Stomach (tissue), 4 donors: ENCODE data around the gene TCP1.

Experiments used
- EP300 ChIP-seq: sonication (generic); formaldehyde crosslinking; IDR thresholded peaks from one replicate; pipeline ENCODE4 v1.6.1; 2017; ENCODE audit warnings: antibody characterized with exemption
- POLR2A ChIP-seq, 4 donors: fragments of 450-650 bp; IDR thresholded peaks; one replicate each; pipeline ENCODE4 v1.6.1; 2016; ENCODE audit warnings: antibody characterized with exemption in 4 of 4, control low read depth in 2 of 4, mild to moderate bottlenecking in 1 of 4, moderate library complexity in 1 of 4
- POLR2AphosphoS5 ChIP-seq, 3 donors: sonication (generic); formaldehyde crosslinking; IDR thresholded peaks; one replicate each; pipeline ENCODE4 v1.6.1; 2016; ENCODE audit warnings: antibody characterized with exemption in 3 of 3
- TF ChIP-seq, protein P1 (sequence below), 7 experiments: fragments of 450-650 bp in 4 of 7; fragments of 200-600 bp in 3 of 7; sonication (generic) in 3 of 7; IDR thresholded peaks; one replicate each; pipeline ENCODE4 v1.5.1; 2016 to 2019; ENCODE audit warnings: antibody characterized with exemption in 7 of 7, control low read depth in 2 of 7, mild to moderate bottlenecking in 1 of 7

DNA sequence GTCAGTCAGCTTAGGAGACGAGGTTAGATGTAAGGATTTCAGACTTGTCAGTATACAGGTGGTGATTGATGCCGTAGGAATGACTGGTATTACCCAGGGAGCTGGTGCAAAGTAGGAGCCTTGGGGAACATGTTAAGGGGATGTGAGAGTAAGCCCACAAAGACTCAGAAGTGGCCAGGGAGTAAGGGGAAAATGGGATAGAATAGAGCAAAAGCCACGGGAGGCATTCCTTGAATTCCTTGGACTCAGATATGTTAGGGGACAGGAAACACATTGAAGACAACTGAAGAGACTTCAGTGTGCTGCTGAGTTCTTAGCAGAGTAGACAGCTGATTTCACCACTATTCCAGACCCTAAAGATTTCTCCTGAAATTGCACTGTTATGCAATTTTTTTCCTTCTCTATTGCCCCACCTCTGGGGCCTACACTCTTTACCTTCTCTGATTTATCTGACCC lies 28.8 kb downstream of the TCP1 start:
- TF ChIP-seq, protein P1, sequence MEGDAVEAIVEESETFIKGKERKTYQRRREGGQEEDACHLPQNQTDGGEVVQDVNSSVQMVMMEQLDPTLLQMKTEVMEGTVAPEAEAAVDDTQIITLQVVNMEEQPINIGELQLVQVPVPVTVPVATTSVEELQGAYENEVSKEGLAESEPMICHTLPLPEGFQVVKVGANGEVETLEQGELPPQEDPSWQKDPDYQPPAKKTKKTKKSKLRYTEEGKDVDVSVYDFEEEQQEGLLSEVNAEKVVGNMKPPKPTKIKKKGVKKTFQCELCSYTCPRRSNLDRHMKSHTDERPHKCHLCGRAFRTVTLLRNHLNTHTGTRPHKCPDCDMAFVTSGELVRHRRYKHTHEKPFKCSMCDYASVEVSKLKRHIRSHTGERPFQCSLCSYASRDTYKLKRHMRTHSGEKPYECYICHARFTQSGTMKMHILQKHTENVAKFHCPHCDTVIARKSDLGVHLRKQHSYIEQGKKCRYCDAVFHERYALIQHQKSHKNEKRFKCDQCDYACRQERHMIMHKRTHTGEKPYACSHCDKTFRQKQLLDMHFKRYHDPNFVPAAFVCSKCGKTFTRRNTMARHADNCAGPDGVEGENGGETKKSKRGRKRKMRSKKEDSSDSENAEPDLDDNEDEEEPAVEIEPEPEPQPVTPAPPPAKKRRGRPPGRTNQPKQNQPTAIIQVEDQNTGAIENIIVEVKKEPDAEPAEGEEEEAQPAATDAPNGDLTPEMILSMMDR (IDR thresholded peaks at IDR 0.05) = no peak
- TF ChIP-seq POLR2A (IDR thresholded peaks at IDR 0.05) (no peak), POLR2AphosphoS5 (IDR thresholded peaks at IDR 0.05) (no peak), EP300 (no peak)
